ENCODE results near the gene TSPEAR.

DNA sequence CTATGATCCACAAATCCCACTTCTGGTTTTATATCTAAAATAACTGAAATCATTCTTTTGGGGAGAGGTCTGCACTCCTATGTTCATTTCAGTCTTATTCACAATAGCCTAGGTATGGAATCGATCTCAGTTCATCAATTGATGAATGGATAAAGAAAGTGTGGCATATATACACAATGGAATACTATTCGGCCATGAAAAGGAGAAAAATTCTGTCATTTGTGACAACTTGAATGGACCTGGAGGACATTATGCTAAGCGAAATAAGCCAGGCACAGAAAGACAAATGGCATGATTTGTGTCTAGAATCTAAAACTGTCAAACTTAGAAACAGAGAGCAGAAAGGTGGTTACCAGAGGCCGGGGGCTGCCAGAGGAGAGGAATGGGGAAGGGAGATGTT lies 104.9 kb downstream of the TSPEAR start:
- TF ChIP-seq, protein P1, sequence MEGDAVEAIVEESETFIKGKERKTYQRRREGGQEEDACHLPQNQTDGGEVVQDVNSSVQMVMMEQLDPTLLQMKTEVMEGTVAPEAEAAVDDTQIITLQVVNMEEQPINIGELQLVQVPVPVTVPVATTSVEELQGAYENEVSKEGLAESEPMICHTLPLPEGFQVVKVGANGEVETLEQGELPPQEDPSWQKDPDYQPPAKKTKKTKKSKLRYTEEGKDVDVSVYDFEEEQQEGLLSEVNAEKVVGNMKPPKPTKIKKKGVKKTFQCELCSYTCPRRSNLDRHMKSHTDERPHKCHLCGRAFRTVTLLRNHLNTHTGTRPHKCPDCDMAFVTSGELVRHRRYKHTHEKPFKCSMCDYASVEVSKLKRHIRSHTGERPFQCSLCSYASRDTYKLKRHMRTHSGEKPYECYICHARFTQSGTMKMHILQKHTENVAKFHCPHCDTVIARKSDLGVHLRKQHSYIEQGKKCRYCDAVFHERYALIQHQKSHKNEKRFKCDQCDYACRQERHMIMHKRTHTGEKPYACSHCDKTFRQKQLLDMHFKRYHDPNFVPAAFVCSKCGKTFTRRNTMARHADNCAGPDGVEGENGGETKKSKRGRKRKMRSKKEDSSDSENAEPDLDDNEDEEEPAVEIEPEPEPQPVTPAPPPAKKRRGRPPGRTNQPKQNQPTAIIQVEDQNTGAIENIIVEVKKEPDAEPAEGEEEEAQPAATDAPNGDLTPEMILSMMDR (IDR thresholded peaks at IDR 0.05 in 4 of 5, conservative IDR thresholded peaks at IDR 0.05 in 1 of 5): no peak
- no peak for TF ChIP-seq POLR2A (IDR thresholded peaks at IDR 0.05)

All from gastrocnemius medialis (tissue), 4 donors.